OCI-LY3 (cell line): ENCODE results near the gene IMMT.

Source experiments
- CTCF ChIP-seq: fragments of 200-600, 300-600 bp; sonication (generic); IDR thresholded peaks from 2 replicates; pipeline ENCODE4 v1.5.1; 2014; ENCODE audit warnings: antibody characterized with exemption, low read length, low read depth
- EZH2phosphoT487 ChIP-seq: fragments of 200-600 bp; shearing (Covaris generic); IDR thresholded peaks from 2 replicates; pipeline ENCODE4 v1.6.1; 2018; ENCODE audit warnings: antibody characterized with exemption, mixed run types, low read depth

DNA sequence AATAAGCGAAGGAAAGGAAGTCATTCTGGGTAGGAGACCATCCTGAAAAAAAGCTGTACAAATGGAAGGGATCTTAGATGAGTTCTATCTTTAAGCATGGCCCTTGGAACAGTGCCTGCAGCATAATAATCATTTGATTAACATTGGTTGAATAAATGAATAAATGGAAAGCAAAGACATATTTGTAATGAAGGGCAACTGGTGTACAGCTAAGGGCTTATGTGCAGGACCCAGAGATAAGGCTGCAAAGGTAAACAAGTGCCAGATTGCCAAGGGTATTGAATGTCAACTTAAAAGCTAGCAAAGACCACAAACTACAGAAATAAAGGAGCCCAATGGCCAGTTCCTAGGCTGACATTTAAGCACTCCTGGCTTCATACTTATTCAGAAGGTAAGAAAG, 19.4 kb downstream of the IMMT start:
- TF ChIP-seq CTCF (no peak), EZH2phosphoT487 (no peak)
